H1 (cell line): ENCODE measurements around the gene HTR5A. TPM values are rescaled to one million over a fixed set of nuclear protein-coding genes. Genes with fewer than 3 reads are reported as not detected.

Experiments
- CHD7 ChIP-seq: fragments of 300-600 bp; sonication (generic); IDR thresholded peaks from 2 replicates; pipeline ENCODE4 v1.7.1; 2012; ENCODE audit warnings: low read length, moderate library complexity, mild to moderate bottlenecking, inconsistent platforms; ENCODE audit not compliant: insufficient replicate concordance
- KDM1A ChIP-seq: fragments of 200-600, 300-600 bp; sonication (generic); IDR thresholded peaks from 2 replicates; pipeline ENCODE4 v1.7.1; 2016; ENCODE audit warnings: mild to moderate bottlenecking, low read length, borderline replicate concordance
- polyA plus RNA-seq, 7 experiments: library from polyadenylated mRNA; depleted of rRNA in 3 of 7; stranded (reverse) in 5 of 7; unstranded in 2 of 7; fragments of >200 nt in 5 of 7; fragments of 200-250 nt in 2 of 7; gene quantifications; 1 replicate in 5 of 7; 2 replicates in 1 of 7; 4 replicates in 1 of 7; pipeline versions ENCODE4 v1.2.1 to v1.2.3, GENCODE V29; 2011 to 2013; ENCODE audit warnings: missing spikeins in 2 of 7, mixed read lengths in 2 of 7
- total RNA-seq: library from RNA; stranded (reverse); fragmentation: NEBNext Ultra II Directional; extraction: Animal tissue kit (Norgen Biotek cat#: 25700); gene quantifications from 2 replicates; pipeline ENCODE4 v1.2.1, GENCODE V29; 2021

HTR5A gene
- total and polyA plus RNA-seq, 2 of the 8 experiments (the other 6 are each of a cell fraction or from before 2014, with no cell fraction given), result 0.02 TPM; not detected in 1

DNA sequence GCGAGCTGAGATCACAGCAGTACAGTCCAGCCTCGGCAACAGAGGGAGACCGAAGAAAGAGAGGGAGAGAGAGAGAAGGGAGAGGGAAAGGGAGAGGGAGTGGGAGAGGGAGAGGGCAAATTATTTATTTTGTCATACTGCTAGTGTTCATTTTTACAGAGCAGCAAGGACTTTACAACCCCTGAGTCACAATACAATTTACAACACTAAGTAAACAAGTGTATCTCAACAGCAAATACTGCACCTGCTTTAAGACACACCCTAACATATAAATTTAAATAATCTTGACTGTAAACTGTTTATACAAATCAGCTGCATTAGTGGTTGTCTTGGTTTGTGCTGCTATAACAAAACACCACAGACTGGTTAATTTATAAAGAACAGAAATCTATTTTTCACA is 27.2 kb downstream of the HTR5A start (continued):
- no peak for TF ChIP-seq CHD7
- TF ChIP-seq KDM1A, result no peak
- TF ChIP-seq, all 59 proteins: peak for 0
